ENCODE data around the gene NUP210.

The NUP210 gene

DNA sequence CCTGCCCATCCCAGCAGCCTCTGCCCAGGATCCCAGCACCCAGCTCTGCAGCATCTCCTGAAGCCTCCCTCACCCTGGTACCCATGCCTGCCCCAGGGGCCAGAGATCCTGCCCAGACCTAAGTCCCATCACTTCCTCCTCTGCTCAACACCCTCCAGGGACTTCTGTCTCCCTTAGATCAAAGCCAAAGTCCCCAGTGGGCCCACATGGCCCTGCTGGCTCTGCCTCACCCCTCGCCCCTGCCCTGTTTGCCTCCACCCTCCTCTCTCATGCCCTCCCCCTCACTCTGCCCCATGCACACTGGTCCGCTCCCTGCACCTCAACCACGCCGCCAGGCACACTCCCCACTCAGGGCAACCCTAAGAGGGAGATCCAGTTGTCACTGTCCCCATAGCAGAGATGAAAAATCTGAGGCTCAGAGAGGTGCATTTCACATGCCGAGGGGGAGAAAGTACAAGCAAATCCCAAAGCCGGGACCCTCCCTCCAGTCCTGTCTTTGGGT, 146.5 kb downstream of the NUP210 start:
- no peak for DNase-seq

DNA sequence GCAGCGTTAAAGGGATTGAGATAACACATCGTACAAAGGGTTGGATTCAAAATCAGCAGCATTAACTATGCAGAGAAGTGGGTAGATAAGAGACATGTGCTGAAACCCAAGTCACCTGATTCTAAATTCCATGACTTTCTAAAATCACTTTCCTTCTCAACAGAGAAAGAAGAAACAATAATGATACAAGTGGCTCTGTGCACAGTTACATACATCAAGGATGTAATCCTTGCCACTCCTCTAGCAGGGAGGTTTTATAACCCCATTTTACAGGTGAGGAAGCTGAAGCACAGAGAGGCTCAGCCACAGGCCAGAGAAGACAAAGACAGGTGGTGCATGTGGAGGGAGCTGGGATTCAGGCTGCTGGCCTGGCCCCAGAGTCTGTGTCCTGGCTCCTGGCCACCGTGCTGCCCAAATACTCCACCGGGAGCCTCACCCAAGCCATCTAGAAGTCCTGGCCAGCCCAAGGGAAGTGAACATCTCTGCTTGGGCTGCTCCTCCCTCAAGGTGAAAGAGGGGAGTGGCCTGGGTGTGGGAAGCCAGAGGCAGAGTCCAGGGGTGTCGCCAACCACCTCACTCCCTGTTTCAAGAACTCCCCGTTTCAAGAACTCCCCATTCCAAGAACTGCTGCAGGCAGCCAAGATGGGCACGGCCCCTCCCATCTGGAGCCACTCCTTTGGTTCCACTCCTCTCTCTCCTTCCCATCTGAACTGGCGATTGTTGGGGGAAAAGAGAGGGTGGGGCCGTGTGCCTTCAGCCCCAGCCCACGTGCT, 147.1 kb downstream of the NUP210 start:
- DNase-seq = no peak

GRCh38 chr3:13269711-13270378, 150.3 kb downstream of the NUP210 start:
- no peak for DNase-seq

DNA sequence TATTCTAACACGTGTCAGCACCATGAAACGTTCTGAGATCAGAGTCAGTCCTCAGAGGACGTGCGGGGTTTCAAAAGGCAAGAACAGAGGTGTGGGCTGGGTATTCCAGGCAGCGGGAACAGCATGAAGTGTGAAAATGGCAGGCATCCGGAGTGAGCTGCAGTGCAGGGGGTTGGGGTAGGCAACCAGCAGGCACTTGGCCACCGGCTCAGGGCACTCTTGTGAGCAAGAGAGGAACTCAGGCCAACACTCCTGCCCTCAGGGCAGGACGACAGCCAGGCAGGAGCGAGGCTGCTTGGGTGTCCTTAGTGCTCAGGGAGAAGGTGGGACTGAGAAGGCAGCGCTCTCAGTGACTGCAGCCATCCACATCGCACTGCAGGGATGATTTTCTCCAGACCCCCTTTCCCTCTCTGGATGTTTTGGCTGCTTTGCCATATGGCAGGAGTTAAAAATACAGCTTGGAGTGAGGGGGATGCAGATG, 151.1 kb downstream of the NUP210 start:
- no peak for DNase-seq

GRCh38 chr3:13268120-13268519, 152.0 kb downstream of the NUP210 start:
- DNase-seq = no peak

- no peak for DNase-seq
Measured at GRCh38 chr3:13266651-13267362, 153.3 kb downstream of the NUP210 start.

Measured in fibroblast of skin of back (primary cell).